ENCODE results near the gene MUC21. TPM values are rescaled to one million over a fixed set of nuclear protein-coding genes. Genes with fewer than 3 reads are reported as not detected.
"Not testable (repeated sequence)": the region's sequence is repeated elsewhere in the genome, so short reads cannot be mapped to it uniquely, and the experiment has no call there.

Gene MUC21
- total RNA-seq, 4 donors from 2014 or later = 0.13 to 9.9 (median 1.2) TPM

GRCh38 chr6:30965140-30965601 is 18.3 kb upstream of the MUC21 start:
- Histone ChIP-seq H3K4me1 (no peaks in the 10 kb centered on the region), H3K36me3 (no peaks in the 10 kb centered on the region), H3K9me3 (no peaks in the 10 kb centered on the region), H3K27ac (no peak overlapping the region), H3K27me3 (peaks cover 26% of the 10 kb centered on the region), H3K4me3 (no peak overlapping the region)
- TF ChIP-seq EP300 (IDR thresholded peaks at IDR 0.05) (no peak), POLR2A (IDR thresholded peaks at IDR 0.05) (no peak), POLR2AphosphoS5 (IDR thresholded peaks at IDR 0.05) (no peak)
- TF ChIP-seq, protein P1, sequence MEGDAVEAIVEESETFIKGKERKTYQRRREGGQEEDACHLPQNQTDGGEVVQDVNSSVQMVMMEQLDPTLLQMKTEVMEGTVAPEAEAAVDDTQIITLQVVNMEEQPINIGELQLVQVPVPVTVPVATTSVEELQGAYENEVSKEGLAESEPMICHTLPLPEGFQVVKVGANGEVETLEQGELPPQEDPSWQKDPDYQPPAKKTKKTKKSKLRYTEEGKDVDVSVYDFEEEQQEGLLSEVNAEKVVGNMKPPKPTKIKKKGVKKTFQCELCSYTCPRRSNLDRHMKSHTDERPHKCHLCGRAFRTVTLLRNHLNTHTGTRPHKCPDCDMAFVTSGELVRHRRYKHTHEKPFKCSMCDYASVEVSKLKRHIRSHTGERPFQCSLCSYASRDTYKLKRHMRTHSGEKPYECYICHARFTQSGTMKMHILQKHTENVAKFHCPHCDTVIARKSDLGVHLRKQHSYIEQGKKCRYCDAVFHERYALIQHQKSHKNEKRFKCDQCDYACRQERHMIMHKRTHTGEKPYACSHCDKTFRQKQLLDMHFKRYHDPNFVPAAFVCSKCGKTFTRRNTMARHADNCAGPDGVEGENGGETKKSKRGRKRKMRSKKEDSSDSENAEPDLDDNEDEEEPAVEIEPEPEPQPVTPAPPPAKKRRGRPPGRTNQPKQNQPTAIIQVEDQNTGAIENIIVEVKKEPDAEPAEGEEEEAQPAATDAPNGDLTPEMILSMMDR (IDR thresholded peaks at IDR 0.05) = no peak
- WGBS, 2 donors (ENCODE audit: low coverage in 1 of 2) = 78 to 89% methylated on average over 3 of the region's 5 CpGs
- ATAC-seq = no peak

- Histone ChIP-seq H3K27me3 (peaks cover 26% of the 10 kb centered on the region), H3K4me1 (no peaks in the 10 kb centered on the region), H3K27ac (no peak overlapping the region), H3K36me3 (no peaks in the 10 kb centered on the region), H3K9me3 (no peaks in the 10 kb centered on the region), H3K4me3 (no peak overlapping the region)
- WGBS, 2 donors (ENCODE audit: low coverage in 1 of 2) = 67 to 84% methylated on average over 1 to 3 of the region's 3 CpGs
- TF ChIP-seq POLR2A (IDR thresholded peaks at IDR 0.05) (no peak), POLR2AphosphoS5 (IDR thresholded peaks at IDR 0.05) (no peak)
- no peak for ATAC-seq
These were observed 17.4 kb upstream of the MUC21 start for GRCh38 chr6:30966154-30966553.

GRCh38 chr6:30969171-30969570 is 14.3 kb upstream of the MUC21 start:
- 79 to 97% methylated on average over 5 of the region's 6 CpGs for WGBS, 2 donors (ENCODE audit: low coverage in 1 of 2)
- H3K9me3 ChIP-seq, H3K27ac ChIP-seq, H3K4me1 ChIP-seq, ATAC-seq, H3K4me3 ChIP-seq, H3K36me3 ChIP-seq: not testable (repeated sequence)
- peaks cover 38% of the 10 kb centered on the region for H3K27me3 ChIP-seq

DNA sequence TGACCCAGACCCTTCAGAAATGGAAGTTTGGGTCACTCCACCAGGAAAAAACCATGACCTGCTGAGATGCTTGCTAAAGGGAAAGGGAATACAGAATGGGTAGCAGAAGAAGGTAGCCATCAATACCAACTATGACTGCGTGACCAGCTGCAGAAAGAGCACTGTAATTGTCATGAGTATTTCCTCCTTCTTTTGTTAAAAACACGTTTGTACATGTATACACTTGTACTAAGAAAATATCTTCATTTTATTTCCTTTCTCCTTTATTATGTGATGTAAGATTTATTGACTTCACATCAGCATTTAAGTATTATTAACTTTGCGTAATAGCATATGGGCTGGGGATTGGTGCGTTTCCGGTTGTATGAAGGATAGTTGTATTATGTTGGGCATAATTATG is 12.6 kb upstream of the MUC21 start:
- no peaks in the 10 kb centered on the region for H3K4me1 ChIP-seq
- no peaks in the 10 kb centered on the region for H3K36me3 ChIP-seq
- ATAC-seq = no peak
- H3K27ac ChIP-seq = no peak overlapping the region
- H3K9me3 ChIP-seq = no peaks in the 10 kb centered on the region
- no peak for TF ChIP-seq POLR2A (IDR thresholded peaks at IDR 0.05)
- TF ChIP-seq, protein P1 (IDR thresholded peaks at IDR 0.05) = no peak
- TF ChIP-seq EP300 (IDR thresholded peaks at IDR 0.05) = no peak
- TF ChIP-seq POLR2AphosphoS5 (IDR thresholded peaks at IDR 0.05) = no peak
- no peak overlapping the region for H3K4me3 ChIP-seq
- WGBS, 2 donors (ENCODE audit: low coverage in 1 of 2) = 88 to 91% methylated on average over 5 of the region's 5 CpGs
- peaks cover 27% of the 10 kb centered on the region for H3K27me3 ChIP-seq

DNA sequence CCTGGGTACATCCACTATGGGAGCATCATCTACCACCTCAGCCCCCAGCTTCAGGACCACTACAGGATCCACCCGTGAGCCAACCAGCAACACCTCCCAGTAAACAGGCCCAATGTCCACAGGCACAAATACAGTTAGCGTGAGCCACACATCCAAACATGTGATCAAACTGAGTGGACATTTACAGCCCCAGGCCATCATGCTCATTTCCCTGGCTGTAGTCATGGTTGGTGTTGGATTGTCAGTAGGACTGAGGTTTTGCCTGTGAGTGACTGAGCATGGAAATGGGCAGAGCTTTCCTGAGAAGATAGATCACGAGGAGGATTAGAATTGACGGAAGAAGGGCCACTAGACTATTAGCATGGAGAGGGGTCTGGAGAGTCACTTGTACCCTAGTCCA is 10.7 kb upstream of the MUC21 start:
- no peak overlapping the region for H3K27ac ChIP-seq
- H3K36me3 ChIP-seq = no peaks in the 10 kb centered on the region
- H3K4me1 ChIP-seq = no peaks in the 10 kb centered on the region
- H3K4me3 ChIP-seq = no peak overlapping the region
- peaks cover 22% of the 10 kb centered on the region for H3K27me3 ChIP-seq
- H3K9me3 ChIP-seq = no peaks in the 10 kb centered on the region
- 91 to 92% methylated on average over 2 of the region's 4 CpGs for WGBS, 2 donors (ENCODE audit: low coverage in 1 of 2)
- no peak for ATAC-seq
- TF ChIP-seq EP300 (IDR thresholded peaks at IDR 0.05) = no peak
- no peak for TF ChIP-seq POLR2AphosphoS5 (IDR thresholded peaks at IDR 0.05)
- no peak for TF ChIP-seq POLR2A (IDR thresholded peaks at IDR 0.05)
- TF ChIP-seq, protein P1 (IDR thresholded peaks at IDR 0.05) = no peak

- no peak overlapping the region for H3K4me3 ChIP-seq
- ATAC-seq = no peak
- no peaks in the 10 kb centered on the region for H3K36me3 ChIP-seq
- peaks cover 22% of the 10 kb centered on the region for H3K27me3 ChIP-seq
- H3K9me3 ChIP-seq = no peaks in the 10 kb centered on the region
- WGBS, 2 donors (ENCODE audit: low coverage in 1 of 2) = 69 to 100% methylated on average over 2 to 4 of the region's 4 CpGs
- no peaks in the 10 kb centered on the region for H3K4me1 ChIP-seq
- TF ChIP-seq, protein P1 (IDR thresholded peaks at IDR 0.05) = no peak
- TF ChIP-seq POLR2AphosphoS5 (IDR thresholded peaks at IDR 0.05) (no peak), EP300 (IDR thresholded peaks at IDR 0.05) (no peak), POLR2A (IDR thresholded peaks at IDR 0.05) (no peak)
- H3K27ac ChIP-seq = no peak overlapping the region
These were observed 8.8 kb upstream of the MUC21 start for GRCh38 chr6:30974490-30975252.

Data from gastroesophageal sphincter (tissue), 4 donors.